RWPE2 (cell line): ENCODE results near the gene JKAMP.

Experiments used
- ATAC-seq: fragments of 200-7000 bp; cut with Tn5 transposase; 3 replicates; pipeline ENCODE4 v1.9.1; 2021; ENCODE audit warnings: low read depth
- DNase-seq: peaks from one replicate; pipeline ENCODE4 v3.0.0-alpha.2; 2020; ENCODE audit warnings: low spot score
- H3K27ac ChIP-seq: fragments of 450-650 bp; 2 replicates; pipeline ENCODE4 v1.5.1; 2017; ENCODE audit warnings: mild to moderate bottlenecking; ENCODE audit not compliant: poor library complexity, severe bottlenecking
- H3K27me3 ChIP-seq: fragments of 250-450 bp; sonication (Bioruptor Pico); 2 replicates; pipeline ENCODE4 v1.5.1; 2021; ENCODE audit warnings: mild to moderate bottlenecking, moderate library complexity; ENCODE audit not compliant: insufficient read depth, poor library complexity, severe bottlenecking
- H3K36me3 ChIP-seq: fragments of 250-450 bp; sonication (Bioruptor Pico); 2 replicates; pipeline ENCODE4 v1.5.1; 2020; ENCODE audit warnings: low read depth, mild to moderate bottlenecking, moderate library complexity
- H3K4me1 ChIP-seq: fragments of 250-450 bp; sonication (Bioruptor Pico); 2 replicates; pipeline ENCODE4 v1.5.1; 2021; ENCODE audit warnings: mild to moderate bottlenecking, moderate library complexity; ENCODE audit not compliant: insufficient read depth, poor library complexity, severe bottlenecking
- H3K4me3 ChIP-seq: fragments of 250-450 bp; sonication (Bioruptor Pico); 2 replicates; pipeline ENCODE4 v1.5.1; 2021; ENCODE audit warnings: mild to moderate bottlenecking, moderate library complexity; ENCODE audit not compliant: severe bottlenecking
- H3K9me3 ChIP-seq: fragments of 250-450 bp; sonication (Bioruptor Pico); 2 replicates; pipeline ENCODE4 v1.5.1; 2021; ENCODE audit warnings: mild to moderate bottlenecking, moderate library complexity; ENCODE audit not compliant: severe bottlenecking
- TF ChIP-seq, protein P1 (sequence below): fragments of 450-650 bp; IDR thresholded peaks from one replicate; pipeline ENCODE4 v1.5.1; 2017; ENCODE audit warnings: mild to moderate bottlenecking, moderate library complexity; ENCODE audit not compliant: poor library complexity, severe bottlenecking

The JKAMP gene

DNA sequence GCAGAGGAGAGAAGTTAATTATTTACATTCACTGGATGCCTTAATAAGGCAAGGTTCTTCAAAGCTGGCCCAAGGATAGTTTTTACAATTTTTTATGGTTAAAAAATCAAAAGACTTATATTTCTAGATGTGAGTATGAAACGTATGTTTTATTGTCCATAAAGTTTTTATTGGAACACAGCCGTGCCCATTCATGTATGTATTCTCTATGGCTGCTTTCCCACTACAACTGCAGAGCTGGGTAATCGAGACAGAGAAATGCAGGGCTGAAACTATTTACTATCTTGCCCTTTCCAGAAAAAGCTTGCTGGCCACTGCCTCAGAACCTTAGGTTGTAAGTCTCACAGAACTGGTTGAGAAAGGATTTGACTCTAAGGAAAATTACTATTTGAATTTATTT lies 16.4 kb downstream of the JKAMP start:
- ATAC-seq, result no peak
- no peak for DNase-seq
- peaks cover 90% of the 10 kb centered on the region for H3K36me3 ChIP-seq
- no peak overlapping the region for H3K4me3 ChIP-seq
- H3K4me1 ChIP-seq, result no peaks in the 10 kb centered on the region
- no peaks in the 10 kb centered on the region for H3K27me3 ChIP-seq
- H3K9me3 ChIP-seq, result no peaks in the 10 kb centered on the region
- H3K27ac ChIP-seq, result no peak overlapping the region
- TF ChIP-seq, protein P1, sequence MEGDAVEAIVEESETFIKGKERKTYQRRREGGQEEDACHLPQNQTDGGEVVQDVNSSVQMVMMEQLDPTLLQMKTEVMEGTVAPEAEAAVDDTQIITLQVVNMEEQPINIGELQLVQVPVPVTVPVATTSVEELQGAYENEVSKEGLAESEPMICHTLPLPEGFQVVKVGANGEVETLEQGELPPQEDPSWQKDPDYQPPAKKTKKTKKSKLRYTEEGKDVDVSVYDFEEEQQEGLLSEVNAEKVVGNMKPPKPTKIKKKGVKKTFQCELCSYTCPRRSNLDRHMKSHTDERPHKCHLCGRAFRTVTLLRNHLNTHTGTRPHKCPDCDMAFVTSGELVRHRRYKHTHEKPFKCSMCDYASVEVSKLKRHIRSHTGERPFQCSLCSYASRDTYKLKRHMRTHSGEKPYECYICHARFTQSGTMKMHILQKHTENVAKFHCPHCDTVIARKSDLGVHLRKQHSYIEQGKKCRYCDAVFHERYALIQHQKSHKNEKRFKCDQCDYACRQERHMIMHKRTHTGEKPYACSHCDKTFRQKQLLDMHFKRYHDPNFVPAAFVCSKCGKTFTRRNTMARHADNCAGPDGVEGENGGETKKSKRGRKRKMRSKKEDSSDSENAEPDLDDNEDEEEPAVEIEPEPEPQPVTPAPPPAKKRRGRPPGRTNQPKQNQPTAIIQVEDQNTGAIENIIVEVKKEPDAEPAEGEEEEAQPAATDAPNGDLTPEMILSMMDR, result no peak

DNA sequence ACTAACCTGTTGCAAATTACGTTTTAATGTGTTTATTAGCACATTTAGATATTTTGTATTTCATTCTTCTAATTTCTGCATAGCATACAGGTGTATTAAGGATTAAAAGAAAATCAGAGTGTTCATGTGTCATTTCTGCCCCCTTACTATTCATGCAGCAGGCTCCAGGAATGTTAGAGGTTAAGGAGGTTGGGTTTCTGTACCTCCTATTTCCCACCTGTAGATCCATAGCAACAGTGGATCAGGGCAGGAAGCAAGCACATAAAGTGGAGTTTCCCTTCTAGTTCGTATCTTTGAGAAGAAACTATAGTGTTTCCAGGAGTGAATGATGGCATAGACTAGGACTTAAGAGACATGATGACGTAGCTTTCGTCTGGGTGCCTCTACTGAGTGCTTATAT lies 18.9 kb downstream of the JKAMP start:
- H3K27ac ChIP-seq, result no peak overlapping the region
- H3K9me3 ChIP-seq, result no peaks in the 10 kb centered on the region
- H3K4me1 ChIP-seq, result no peaks in the 10 kb centered on the region
- ATAC-seq, result no peak
- no peaks in the 10 kb centered on the region for H3K27me3 ChIP-seq
- H3K4me3 ChIP-seq, result no peak overlapping the region
- TF ChIP-seq, protein P1, result no peak
- peaks cover 64% of the 10 kb centered on the region for H3K36me3 ChIP-seq
- no peak for DNase-seq

DNA sequence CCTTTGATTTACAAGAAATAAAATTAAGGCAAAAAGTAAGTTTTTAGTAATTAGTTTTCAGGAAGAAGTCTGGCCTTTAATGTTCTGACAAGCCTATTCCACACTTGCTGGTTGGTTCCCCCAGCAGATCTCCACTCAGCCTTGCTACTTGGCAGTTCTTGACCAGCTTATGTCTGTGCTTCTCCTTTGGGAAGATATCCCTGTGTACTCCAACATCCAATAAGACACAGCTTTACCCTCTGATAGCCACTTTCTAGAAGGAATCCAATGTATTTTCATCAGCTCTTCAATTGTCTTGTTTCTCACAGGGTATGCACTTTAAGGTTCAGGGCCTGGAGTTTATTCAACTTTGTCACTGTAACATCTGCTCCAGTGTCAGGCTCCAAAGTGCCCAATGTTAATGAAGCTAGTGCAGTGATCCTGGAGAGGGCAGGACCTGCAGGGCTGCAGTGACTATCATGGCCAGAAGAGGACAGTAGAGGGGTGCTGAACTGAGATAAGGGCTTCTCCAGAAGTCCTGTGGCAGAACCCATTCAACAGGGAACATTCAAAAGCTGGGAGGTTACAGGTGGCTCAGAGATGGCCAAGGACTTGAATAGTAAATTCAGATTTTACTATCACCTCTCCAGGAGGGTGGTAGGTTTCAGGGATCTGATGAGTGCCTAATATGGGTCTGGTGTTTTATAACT lies 22.9 kb downstream of the JKAMP start:
- Histone ChIP-seq H3K4me3 (no peak overlapping the region), H3K27me3 (no peaks in the 10 kb centered on the region), H3K4me1 (no peaks in the 10 kb centered on the region), H3K36me3 (peaks cover 26% of the 10 kb centered on the region), H3K27ac (no peak overlapping the region), H3K9me3 (no peaks in the 10 kb centered on the region)
- TF ChIP-seq, protein P1, result peak; percentile 83
- peak; percentile 76 for ATAC-seq
- DNase-seq, result no peak

DNA sequence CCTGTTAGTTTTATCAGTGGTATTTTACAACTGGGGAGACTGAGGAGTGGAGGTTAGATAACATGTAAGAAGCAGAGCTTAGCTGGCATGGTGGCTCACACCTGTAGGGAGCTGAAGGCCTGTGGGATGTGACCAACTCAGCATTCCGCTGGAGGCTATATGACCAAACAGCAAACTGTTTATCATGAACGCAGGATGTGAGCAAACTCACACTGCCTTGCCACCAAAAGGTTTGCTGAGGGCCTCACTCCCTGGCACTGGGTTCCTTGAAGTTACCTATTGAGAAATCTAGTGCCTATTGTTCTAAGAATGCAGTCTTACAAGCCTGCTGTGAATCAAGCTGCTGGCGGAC lies 23.4 kb downstream of the JKAMP start:
- peak; percentile 59 for ATAC-seq
- no peak for DNase-seq

DNA sequence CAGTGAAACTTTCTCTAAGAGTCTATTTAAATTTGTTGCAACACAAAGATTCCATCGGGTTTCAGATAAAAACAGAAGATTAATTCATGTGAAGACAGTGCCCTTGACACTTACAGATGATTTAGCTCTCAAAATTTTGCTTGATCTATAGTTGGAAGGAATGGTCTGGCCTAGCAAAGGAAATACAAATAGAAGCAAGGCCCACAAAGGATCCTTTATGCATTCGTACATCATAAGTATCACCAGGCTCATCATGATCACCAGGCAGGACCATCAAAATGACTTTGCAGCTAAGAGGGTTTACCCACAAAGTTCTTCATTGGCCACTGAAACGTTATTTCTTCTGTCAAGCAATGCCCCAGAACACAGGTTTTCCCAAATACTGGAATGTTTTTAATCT lies 24.8 kb downstream of the JKAMP start:
- Histone ChIP-seq H3K27me3 (no peaks in the 10 kb centered on the region), H3K4me1 (no peaks in the 10 kb centered on the region), H3K4me3 (no peak overlapping the region), H3K9me3 (peaks cover 2% of the 10 kb centered on the region), H3K36me3 (peaks cover 11% of the 10 kb centered on the region), H3K27ac (no peak overlapping the region)
- ATAC-seq (no peak), DNase-seq (no peak)
- TF ChIP-seq, protein P1, result no peak

More for the DNA sequence above, 23.4 kb downstream of the JKAMP start:
- TF ChIP-seq, protein P1, result no peak
- H3K4me3 ChIP-seq, result no peak overlapping the region
- no peaks in the 10 kb centered on the region for H3K4me1 ChIP-seq
- peaks cover 24% of the 10 kb centered on the region for H3K36me3 ChIP-seq
- H3K27me3 ChIP-seq, result no peaks in the 10 kb centered on the region
- H3K9me3 ChIP-seq, result peaks cover under 1% of the 10 kb centered on the region
- H3K27ac ChIP-seq, result no peak overlapping the region
